D341Med (cell line): Measurements from ENCODE around the gene SUPT5H.
"Not testable (repeated sequence)": the region's sequence is repeated elsewhere in the genome, so short reads cannot be mapped to it uniquely, and the experiment has no call there.

Experiments used
- DNase-seq: peaks from one replicate; pipeline ENCODE4 v3.0.0; 2012; ENCODE audit warnings: low spot score

Gene SUPT5H

DNA sequence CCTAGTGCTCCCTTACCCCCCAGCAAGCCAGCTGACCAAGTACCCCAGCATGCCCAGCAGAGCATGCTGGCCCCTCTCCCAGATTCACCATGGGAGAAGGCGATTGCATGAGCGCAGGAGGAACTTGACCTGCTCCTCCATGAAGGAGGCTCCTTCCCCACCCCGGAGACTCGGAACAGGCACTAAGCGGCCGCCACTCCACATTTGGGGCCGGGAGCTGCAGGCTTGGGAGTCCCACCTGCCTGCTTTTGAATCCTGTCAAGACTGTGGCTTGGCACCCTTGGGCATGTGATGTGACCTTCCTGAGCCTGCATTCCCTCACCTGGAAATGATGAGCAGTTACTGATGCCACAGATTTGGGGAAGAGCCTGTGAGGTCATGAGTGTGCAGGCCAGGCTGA lies 22.6 kb downstream of the SUPT5H start:
- DNase-seq: no peak

DNA sequence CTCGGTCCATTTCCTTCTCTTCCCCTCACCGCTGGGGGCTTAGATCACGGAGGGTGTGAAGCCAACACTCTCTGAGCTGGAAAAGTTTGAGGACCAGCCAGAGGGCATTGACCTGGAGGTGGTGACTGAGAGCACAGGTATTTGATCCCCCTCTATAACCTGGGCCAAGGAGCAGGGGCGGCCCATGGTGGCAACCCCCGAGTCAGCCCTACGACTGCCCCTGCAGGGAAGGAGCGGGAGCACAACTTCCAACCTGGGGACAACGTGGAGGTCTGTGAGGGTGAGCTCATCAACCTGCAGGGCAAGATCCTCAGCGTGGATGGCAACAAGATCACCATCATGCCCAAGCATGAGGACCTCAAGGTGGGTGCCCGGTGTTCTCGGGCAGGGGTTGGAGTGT lies 23.7 kb downstream of the SUPT5H start:
- DNase-seq: no peak

DNA sequence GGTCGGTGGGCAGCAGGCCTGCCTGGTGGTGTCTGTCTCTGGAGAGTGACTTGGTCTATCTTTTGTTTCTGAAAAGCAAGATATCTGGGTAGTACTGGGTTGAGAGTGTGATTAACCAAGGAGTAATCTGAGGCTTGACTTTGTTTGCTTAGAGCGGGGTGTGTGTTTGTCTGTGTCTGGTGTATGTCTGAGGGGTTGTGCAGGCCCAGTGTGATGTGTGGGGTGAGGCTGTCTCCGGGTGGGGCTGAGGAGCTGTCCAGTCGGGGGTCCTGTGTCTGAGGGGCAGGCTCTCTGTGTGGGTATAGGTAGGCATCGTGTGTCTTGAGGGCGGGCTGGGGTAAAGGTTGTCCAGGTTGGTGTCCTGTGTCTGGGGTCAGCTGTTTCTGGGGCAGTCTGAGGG lies 24.2 kb downstream of the SUPT5H start:
- no peak for DNase-seq

DNA sequence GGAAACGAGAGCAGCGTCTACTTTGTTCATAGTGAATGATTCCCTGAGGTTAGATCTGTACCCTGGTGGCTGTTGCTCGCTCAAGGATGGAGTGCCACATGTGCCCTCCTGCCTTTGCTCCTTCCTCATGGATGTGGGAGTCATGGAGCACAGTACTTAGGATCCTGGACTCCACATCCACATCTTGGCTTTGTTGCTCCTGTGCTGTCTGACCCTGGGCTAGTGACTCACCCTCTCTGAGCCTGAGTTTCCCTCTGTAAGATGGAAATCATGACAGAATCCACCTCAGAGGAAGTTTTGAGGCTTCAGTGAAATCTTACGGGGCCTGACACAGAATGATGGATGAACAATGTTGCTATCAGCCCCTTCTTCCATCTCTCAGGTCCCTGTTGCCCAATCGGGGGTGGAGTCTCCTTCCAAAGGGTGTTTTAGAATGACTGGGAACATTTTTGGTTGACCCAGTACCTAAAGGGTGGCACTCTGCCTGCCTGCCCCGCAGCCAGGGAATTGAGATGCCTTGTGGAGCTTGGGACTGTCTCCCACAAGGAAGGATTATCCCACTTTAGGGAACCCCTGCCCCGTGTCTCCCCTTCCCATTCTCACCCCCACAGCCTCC lies 25.4 kb downstream of the SUPT5H start:
- DNase-seq: no peak

DNA sequence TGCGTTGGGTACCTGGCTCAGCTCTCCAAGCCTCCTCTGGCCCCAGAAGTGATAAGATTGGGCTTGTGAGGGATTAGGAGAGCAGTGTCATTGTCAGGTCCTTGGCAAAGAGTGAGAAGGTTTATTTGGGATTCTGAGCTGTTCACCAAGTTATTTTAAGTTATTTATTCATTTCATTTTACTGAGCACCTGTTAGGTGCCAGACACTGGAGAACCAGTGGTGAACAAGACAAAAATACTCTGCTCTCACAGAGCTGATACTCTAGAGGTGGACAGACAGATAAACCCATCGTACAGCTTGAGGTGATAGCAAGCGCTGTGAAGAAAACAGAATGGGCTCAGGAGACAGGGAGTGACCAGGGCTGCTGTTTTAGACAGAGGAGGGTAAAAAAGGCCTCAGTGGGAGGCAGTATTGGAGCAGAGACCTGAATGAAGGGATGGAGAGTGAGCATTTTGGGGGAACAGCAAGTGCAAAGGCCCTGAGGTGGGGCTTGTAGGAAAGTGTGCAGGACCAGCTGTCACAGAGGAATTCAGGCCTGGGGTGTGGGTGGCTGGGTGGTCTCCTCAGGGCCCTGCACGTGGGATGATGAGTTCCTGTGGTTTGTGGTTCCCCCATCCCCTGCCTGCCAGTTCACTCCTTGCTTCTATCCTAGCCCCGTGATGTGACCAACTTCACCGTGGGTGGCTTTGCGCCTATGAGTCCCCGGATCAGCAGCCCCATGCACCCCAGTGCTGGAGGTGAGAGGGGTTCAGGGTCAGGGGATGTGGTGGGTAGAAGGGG lies 26.6 kb downstream of the SUPT5H start:
- DNase-seq: no peak

DNA sequence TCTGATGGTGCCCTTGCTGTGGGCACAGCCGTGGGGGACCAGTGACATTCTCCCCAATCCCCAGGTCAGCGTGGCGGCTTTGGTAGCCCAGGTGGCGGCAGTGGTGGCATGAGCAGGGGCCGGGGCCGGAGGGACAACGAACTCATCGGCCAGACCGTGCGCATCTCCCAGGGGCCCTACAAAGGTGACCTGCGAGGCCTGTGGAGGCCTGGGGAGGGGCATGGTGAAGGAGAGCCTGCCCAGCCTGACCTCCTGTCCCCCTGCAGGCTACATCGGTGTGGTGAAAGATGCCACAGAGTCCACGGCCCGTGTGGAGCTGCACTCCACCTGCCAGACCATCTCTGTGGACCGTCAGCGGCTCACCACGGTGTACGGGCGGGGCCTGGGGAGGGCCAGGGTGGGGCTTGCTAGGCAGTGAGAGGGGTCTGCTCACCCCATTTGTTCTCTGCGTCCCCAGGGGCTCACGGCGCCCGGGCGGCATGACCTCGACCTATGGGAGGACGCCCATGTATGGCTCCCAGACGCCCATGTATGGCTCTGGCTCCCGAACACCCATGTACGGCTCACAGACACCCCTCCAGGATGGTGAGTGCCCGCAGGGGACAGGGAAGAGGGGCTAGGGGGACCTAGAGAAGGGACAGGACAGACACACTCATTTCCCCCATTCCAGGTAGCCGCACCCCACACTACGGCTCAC lies 27.5 kb downstream of the SUPT5H start:
- no peak for DNase-seq

DNA sequence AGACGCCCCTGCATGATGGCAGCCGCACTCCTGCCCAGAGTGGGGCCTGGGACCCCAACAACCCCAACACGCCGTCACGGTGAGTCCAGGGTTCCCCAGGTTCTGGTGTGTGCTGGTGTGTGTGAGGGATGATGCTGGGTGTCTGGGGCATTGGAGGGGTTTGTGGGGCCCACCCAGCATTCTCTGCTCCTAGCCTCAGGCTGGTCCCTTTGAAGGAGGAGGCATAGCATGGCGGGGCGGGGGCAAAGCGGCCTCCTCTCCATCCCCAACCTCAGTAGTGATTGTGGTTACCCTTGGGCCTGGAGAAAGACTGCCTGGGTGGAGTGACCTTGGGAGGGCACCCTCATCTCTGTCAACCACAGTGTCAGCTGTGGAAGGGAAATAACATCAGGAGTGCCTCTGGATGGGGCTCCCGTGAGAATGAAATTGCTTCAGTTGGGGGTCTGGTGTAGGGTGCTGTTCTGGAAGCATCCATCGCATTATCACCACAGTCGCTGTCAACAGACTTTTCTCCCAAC lies 28.1 kb downstream of the SUPT5H start:
- DNase-seq: no peak

DNA sequence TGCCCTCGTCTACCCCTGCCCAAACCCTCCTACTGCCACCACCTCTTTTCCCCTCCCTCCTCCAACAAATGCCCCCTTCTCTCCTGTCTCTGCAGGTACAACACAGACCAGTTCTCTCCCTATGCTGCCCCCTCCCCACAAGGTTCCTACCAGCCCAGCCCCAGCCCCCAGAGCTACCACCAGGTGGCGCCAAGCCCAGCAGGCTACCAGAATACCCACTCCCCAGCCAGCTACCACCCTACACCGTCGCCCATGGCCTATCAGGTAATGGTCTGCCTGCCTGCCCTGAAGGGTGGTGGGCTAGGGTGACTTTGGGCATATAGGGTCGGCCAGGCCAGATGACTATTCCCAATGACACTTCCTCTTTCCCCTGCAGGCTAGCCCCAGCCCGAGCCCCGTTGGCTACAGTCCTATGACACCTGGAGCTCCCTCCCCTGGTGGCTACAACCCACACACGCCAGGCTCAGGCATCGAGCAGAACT lies 28.8 kb downstream of the SUPT5H start:
- DNase-seq: peak; percentile 88

DNA sequence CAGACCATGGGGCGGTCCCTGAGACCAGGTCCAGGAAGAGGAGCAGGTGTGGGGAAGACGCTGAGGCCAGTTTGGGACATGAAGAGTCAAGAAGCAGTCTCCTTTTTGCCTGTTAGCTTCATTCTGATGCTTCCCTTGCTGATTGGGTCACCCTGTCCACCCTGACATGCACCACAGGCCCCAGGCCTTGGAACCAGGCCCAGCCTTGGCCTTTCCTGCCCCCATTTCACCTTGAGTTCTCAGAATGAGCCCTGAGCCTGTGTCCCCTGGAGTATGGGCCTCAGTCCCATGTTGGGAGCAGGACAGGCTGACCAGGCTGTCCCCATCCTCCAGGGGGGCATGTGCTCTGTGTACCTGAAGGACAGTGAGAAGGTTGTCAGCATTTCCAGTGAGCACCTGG lies 30.4 kb downstream of the SUPT5H start:
- no peak for DNase-seq

DNA sequence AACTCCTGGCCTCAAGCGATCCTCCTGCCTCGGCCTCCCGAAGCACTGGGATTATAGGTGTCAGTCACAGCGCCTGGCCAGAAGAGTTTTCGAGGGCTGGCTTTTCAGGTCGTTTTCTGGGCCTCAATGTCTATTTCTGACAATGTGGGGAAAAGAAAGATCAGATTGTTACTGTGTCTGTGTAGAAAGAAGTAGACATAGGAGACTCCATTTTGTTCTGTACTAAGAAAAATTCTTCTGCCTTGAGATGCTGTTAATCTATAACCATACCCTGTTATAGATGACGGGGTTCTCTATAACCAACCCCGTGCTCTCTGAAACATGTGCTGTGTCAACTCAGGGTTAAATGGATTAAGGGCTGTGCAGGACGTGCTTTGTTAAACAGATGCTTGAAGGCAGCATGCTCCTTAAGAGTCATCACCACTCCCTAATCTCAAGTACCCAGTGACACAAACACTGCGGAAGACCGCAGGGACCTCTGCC lies 34.0 kb downstream of the SUPT5H start:
- DNase-seq: not testable (repeated sequence)

DNA sequence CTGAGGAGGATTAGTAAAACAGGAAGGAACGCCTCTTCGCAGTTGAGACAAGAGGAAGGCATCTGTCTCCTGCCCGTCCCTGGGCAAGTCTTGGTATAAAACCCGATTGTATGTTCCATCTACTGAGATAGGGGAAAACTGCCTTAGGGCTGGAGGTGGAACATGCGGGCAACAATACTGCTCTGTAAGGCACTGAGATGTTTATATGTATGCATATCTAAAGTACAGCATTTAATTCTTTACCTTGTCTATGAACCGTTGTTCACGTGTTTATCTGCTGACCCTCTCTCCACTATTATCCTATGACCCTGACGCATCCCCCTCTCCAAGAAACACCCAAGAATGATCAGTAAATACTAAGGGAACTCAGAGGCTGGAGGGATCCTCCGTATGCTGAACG lies 34.5 kb downstream of the SUPT5H start:
- DNase-seq: no peak

DNA sequence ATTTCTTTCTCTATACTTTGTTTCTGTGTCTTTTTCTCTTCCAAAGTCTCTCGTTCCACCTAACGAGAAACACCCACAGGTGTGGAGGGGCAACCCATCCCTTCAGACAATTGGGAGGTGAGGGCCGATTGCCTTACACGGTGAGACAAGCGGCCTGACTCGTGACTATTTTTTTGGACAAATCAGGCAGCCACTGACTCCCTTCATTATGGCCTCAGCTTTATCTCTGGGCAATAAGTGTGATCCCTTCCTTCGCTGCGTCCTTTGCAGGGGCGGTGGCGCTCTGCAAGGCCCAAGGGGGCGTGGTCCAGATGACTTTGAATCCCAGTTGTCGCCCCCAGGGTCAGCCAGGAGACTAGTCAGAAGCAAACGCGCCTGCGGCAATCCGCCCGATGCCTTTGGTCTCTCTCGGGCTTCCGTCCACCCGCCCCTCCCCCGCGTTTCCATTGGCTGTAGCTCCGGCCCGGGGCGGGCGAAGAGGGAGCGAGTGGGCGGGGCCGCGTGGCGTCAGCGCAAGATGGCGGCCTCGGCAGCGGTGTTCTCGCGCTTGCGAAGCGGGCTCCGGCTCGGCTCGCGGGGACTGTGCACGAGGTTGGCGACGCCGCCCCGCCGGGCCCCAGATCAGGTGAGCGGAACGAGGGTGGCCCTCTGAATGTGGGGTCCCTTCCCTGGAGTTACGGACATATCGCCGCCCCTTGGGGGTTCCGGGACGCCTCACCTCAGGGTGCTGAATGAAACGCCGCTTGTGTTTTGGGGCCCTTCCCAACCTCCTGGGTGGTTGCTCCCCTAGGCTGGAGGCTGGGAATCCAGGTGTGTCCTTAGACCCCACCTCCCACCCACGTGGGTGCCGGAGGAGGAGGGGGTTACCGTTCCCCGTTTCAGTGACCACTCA lies 35.2 kb downstream of the SUPT5H start, which contains the start of gene TIMM50:
TSS of gene TIMM50 (plus strand) at position 502 of the 892 bp plus-strand sequence. CDS start at position 518, 16 bp downstream.
- DNase-seq: peak; percentile 94

DNA sequence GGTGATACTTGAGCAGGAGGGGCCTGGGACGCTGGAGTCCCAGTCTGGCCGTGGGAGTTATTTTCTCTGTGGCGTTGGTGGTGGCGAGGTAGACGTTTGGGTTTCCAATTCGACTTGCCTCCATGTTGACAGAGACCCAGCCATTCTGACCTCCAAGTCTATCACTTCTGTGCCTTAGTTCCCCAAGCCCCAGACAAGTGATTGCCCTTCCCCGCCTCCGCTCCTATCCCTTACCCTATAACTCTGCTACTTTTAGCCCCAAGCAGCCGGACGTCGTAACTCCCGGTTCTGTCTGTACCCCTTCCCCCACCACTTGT lies 35.8 kb downstream of the SUPT5H start:
- no peak for DNase-seq

DNA sequence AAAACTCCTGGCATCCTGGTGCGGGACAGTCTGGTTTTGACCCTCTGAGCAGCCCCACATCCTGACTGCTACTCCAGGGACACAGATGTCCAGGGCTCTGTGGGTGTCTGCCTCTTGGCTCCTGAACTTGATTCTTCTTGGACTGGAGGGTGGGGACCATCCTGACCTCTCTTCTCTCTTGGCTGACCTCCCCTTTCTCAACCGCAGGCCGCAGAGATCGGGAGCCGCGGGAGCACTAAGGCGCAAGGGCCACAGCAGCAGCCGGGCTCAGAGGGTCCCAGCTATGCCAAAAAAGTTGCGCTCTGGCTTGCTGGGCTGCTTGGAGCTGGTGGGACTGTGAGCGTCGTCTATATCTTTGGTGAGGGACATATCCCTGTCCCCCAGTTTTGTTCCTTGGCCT lies 36.3 kb downstream of the SUPT5H start:
- no peak for DNase-seq

DNA sequence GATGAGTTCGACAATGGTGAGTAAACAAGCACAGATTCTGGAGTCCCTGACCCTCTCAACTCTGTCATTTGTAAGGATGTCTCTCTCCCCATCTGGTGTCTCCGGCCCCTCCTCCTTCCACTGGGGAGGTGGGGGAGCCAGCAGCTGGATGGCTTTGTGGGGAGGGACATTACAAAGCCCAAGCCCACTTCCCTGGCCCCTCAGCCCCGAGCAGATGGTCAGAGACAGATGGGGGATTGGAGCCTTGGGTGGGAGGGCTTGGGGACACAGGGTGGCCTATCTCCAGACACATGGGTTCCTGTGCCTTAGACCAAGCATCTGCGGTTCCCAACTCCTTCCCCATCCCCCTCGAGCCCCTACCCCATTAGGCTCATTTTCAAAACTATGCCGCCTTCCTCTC lies 37.8 kb downstream of the SUPT5H start:
- peak; percentile 77 for DNase-seq

DNA sequence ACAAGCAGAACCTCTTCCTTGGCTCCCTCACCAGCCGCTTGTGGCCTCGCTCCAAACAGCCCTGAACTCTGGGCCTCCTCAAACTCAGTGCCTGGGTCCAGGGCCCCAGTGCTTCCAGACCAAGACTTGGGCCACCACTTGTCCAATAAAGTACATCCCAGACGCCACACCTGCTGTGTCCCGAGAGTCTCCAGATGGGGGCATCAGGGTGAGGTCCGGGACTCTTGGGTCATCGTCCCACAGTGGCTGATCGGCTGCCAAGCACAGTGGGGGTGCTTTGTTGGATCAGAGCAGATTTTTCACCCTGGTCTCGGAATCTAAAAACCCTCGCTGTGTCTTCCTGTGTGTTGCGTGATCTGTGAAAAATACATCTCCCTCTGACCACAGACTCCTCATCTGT lies 44.4 kb downstream of the SUPT5H start:
- DNase-seq: no peak

DNA sequence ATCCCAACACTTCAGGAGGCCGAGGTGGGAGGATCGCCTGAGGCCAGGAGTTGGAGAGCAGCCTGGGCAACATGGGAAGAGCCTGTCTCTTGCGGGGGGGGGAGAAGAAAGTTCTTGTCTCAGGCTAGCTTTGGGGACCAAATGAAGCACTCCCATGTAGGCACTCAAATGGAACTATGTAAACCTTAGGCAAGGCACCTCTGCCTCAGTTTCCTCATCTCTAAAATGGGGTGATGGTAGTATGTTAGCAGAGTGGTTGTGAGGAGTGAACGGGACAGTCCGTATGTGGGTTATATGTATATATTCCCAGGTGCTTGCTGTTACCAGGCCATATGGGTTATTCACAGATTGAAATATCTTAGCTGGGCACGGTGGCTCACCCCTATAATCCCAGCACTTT lies 46.8 kb downstream of the SUPT5H start:
- no peak for DNase-seq

DNA sequence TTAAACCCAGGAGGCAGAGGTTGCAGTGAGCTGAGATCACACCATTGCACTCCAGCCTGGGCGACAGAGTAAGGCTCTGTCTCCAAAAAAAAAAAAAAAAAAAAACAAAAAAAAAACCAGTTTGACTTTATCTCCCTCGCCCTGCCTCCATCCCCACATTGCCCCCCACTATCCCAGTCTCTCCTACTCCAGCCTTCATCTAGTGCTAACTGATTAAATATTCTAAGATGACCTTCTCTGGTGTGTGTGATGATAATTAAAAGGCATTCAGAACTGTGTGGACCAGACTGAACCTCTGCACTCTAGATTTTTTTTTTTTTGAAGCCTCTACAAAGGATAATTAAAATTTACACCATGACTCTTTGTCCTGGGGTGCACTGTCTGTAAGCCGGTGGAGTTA lies 47.4 kb downstream of the SUPT5H start:
- DNase-seq: no peak

DNA sequence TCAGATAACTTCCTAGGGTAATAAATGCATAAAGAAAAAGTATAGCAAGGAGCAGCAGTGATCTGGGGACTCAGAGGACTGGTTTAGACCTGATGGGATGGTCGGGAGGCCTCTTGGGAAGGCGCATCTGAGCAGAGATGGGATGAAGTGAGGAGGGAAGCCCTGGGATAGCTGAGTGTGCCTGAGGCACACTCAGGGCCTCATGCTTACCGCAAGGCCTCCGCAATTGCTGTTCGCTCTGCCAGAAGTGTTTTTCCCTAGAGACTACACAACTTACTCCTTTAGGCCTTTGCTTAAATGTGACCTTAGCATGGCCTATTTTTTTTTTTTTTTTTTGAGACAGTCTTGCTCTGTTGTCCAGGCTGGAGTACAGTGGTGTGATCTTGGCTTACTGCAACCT lies 49.3 kb downstream of the SUPT5H start:
- peak; percentile 42 for DNase-seq

DNA sequence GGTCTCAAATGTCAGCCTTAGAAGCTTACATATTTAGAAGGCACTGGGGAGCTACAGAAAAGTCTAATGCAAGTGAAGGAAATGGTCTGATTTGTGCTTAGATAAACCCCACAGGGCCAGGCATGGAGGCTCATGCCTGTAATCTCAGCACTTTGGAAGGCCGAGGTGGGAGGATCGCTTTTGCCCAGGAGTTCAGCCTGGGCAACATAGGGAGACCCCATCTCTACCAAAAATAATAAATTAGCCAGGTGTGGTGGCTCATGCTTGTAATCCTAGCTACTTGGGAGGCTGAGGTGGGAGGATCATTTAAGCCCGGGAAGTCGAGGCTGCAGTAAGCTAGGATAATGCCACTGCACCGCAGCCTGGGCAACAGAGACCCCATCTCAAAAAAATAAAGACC lies 50.7 kb downstream of the SUPT5H start:
- DNase-seq: no peak

DNA sequence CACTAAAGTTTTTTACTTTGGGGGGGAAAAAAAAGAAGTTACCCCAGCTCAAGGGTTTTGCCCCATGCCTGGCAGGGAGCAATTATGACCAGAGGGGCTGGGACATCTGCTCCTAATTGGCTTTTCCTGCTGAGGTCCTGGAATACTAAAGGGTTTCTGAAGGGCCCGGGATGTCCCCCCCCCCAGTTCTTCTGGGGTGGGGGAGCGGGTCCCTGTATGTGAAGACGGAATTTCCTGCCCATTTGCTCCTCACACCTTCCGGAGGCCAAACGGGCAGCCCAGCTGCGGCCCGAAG lies 52.3 kb downstream of the SUPT5H start:
- no peak for DNase-seq
